Muscle of back (tissue), 13 donors: ENCODE results near the gene GTPBP3. TPM values are rescaled to one million over a fixed set of nuclear protein-coding genes. Genes with fewer than 3 reads are reported as not detected.
A peak's percentile ranks its signal among the peaks of the same experiment; 100 is the strongest.
"Not testable (repeated sequence)": the region's sequence is repeated elsewhere in the genome, so short reads cannot be mapped to it uniquely, and the experiment has no call there.

Experiments used
- DNase-seq, 3 donors: peaks; one replicate each; pipeline versions ENCODE4 v3.0.0 to v3.0.0-alpha.2; 2013
- long read RNA-seq, 9 donors: transcript quantifications; one replicate each; lab custom pipeline, GENCODE V29; 2026
- polyA plus RNA-seq, 10 donors: library from polyadenylated mRNA; unstranded; fragments of 120-200 nt; gene quantifications; one replicate each; pipeline ENCODE4 v1.2.1, GENCODE V29; 2013; ENCODE audit not compliant: insufficient read length in 10 of 10

GTPBP3 gene
- 10 to 100 TPM in 7 of 10 donors, 1 to 10 TPM in 3; 8.4 to 19.4 (median 11.5) TPM for polyA plus RNA-seq
- long read RNA-seq, donor 1, partial matches to known transcripts: 0 of 3 reads
- long read RNA-seq, donor 1, other reads (novel, unspliced or antisense): 0 of 3 reads
- long read RNA-seq, donor 2, partial matches to known transcripts: 0 of 1 reads
- long read RNA-seq, donor 2, other reads (novel, unspliced or antisense): 0 of 1 reads
- long read RNA-seq, donor 3: 0 reads
- long read RNA-seq, donor 4: 0 reads
- long read RNA-seq, donor 5, partial matches to known transcripts: 0 of 2 reads
- long read RNA-seq, donor 5, other reads (novel, unspliced or antisense): 0 of 2 reads
- long read RNA-seq, donor 6, partial matches to known transcripts: 0 of 4 reads
- long read RNA-seq, donor 6, other reads (novel, unspliced or antisense): 0 of 4 reads
- long read RNA-seq, donor 7, partial matches to known transcripts: 0 of 6 reads
- long read RNA-seq, donor 7, other reads (novel, unspliced or antisense): 0 of 6 reads
- long read RNA-seq, donor 8, partial matches to known transcripts: 0 of 1 reads
- long read RNA-seq, donor 8, other reads (novel, unspliced or antisense): 0 of 1 reads
- long read RNA-seq, donor 9: 0 reads

GRCh38 chr19:17336872-17337674, at the start of gene GTPBP3:
GTPBP3 (plus strand) TSS chr19:17337553; CDS start chr19:17337612, 59 bp downstream.
- peak; percentile 98 to 99 (median 99) for DNase-seq

- DNase-seq: peak in 2 of 3 donors; percentile 48 to 53
Observed at GRCh38 chr19:17289489-17289888, 47.9 kb upstream of the GTPBP3 start.

DNA sequence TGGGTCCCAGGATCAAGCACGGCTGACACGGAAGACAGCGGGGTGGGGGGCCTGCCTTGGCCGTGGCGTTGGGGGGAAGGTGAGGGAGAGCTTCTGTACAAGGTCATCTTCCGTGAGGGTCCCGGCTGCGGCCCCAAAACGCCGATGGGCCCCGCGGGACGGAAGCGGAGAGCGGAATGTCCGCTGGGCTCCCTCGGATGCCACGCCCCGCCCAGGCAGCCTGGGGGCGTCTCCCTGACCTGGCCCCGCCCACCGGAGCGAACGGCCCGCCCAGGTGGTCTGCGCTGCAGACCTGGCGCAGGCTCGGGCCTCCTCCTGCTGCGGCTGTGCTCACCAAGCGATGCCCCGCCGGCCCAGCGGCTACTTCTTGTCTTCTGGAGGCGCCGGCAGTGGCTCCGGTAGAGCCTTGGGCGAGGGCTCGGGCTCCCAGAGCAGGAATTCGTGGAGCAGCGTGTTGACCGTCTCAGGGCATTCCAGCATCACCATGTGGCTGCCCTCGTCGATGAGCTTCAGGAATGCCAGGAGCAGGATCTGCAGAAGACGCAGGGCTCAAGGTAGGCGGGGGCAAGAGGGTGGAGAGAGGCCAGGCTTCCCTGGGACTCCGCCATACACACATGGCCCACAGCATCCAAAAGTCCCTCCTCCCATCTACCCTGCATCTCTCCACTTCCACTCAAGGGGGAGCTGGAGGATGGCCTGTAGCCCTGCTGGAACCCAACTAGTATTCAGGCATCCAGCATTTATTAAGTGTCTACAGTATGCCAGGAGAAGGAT, 44.9 kb upstream of the GTPBP3 start:
- peak; percentile 77 to 90 (median 81) for DNase-seq

DNA sequence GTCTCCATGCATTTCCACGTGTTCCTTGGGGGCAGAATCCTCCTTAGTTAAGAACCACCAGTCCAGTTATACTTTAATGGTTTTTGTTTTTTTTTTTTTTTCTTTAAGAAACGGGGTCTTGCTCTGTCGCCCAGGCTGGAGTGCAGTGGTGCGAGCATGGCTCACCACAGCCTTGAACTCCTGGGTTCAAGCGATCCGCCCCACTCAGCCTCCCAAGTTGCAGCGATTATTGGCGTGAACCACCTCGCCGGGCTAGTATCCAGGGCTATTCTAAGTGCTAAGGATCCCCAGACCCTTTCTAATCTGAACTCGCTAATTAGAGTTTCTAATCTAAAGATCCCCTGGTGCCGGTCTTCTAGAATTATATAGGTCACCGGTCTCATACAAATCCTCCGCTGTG, 43.7 kb upstream of the GTPBP3 start:
- DNase-seq: no peak

- DNase-seq: no peak
Observed at GRCh38 chr19:17294051-17294891, 43.1 kb upstream of the GTPBP3 start.

DNA sequence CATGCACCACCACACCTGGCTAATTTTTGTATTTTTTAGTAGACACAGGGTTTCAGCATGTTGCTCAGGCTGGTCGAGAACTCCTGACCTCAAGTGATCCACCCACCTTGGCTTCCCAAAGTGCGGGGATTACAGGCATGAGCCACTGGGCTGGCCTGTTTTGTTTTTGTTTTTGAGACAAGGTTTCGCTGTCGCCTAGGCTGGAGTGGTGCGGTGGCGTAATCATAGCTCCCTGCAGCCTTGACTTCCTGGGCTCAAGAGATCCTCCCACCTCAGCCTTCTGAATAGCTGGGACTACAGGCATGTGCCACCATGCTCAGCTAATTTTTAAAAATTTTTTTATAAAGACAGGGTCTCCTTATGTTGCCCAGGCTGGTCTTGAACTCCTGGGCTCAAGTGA, 41.8 kb upstream of the GTPBP3 start:
- DNase-seq: not testable (repeated sequence)

DNA sequence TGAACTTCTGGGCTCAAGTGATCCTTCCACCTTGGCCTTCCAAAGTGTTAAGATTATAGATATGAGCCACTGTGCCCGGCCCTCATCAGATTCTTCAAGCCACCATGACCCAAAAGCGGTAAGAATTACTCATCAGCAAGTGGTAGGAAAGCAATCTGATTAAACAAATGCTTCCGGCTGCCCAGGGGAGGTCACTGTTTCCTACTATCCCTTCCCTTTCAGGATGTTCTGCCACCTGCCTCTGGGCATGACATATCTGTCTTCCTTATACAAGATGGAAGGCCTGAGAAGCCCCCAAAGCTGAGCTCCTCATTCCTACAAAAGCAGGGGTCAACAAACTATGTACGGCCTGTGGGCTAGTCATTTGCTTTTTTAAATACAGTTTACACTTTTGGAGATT, 41.1 kb upstream of the GTPBP3 start:
- no peak for DNase-seq

- no peak for DNase-seq
Observed at GRCh38 chr19:17296976-17297375, 40.4 kb upstream of the GTPBP3 start.

DNA sequence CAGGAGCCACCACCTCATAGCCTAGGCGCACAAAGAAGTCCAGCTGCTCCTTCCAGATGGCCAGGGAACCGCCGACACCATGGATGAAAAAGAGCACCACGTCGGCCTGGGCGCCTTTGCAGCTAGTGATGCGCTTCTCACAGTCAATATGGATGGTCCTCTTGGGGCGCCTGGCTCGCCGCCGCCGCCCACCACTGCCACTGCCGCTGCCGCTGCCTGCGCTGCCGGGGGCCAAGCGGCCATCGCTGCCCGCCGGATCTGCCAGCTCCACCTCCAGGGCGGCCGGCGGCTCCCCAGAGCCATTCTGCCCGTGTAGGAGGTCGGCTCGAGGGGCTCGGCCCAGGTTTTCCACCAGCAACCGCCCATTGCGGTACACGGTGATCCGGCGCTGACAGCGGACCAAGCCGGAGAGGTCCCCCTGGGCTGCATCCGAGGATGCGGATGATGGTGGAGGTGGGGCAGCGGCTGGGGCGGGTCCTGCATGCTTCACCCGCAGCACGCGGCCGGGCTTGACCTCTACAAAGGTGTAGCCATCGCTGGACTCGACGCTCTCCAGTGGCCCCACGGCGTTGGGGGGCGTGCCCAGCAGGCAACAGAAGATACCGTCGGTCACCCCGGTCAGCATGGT, 36.2 kb upstream of the GTPBP3 start:
- no peak for DNase-seq

GRCh38 chr19:17302391-17303166, 34.8 kb upstream of the GTPBP3 start:
- DNase-seq: peak in 1 of 3 donors; percentile 34

- peak; percentile 93 to 98 (median 96) for DNase-seq
Observed at GRCh38 chr19:17303167-17303939, 34.0 kb upstream of the GTPBP3 start, which contains the start of gene ABHD8. ABHD8 (minus strand) TSS chr19:17303425; CDS start chr19:17301616, 1,809 bp downstream.

DNA sequence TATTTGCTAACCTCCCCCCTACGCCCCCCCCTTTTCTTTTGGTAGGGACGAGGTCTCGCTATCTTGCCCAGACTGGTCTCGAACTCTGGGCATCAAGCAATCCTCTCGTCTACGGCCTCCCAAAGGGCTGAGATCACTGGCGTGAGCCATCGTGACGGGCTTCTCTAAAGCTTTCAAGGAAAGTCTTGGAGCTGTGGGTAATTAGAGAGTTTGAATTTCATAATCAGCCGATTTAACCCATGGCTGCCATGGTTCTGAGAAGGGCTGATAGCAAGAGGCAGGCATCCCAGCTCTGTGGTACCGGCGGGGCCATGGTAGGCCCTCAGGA, 33.4 kb upstream of the GTPBP3 start:
- no peak for DNase-seq

- no peak for DNase-seq
Observed at GRCh38 chr19:17304386-17305215, 32.8 kb upstream of the GTPBP3 start.

DNA sequence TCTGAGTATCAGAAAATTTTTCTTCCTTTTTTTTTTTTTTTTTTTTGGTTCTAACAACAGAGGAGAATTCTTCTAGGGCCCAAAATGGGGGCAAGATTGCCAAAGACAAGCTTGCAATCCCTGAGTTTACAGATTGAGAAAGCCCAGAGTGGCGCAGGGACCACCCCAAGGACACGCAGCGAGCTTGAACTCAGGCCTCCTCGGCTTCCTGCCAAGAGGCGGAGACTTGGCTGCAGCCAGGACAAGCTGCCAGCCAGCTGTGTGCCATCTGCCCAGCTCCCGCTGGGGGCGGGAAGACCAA, 32.2 kb upstream of the GTPBP3 start:
- no peak for DNase-seq

GRCh38 chr19:17305517-17306284, 31.7 kb upstream of the GTPBP3 start, which contains the start of gene MRPL34:
MRPL34 (plus strand) TSS chr19:17305872; CDS start chr19:17305893, 21 bp downstream.
- DNase-seq: peak; percentile 94 to 97 (median 97)

DNA sequence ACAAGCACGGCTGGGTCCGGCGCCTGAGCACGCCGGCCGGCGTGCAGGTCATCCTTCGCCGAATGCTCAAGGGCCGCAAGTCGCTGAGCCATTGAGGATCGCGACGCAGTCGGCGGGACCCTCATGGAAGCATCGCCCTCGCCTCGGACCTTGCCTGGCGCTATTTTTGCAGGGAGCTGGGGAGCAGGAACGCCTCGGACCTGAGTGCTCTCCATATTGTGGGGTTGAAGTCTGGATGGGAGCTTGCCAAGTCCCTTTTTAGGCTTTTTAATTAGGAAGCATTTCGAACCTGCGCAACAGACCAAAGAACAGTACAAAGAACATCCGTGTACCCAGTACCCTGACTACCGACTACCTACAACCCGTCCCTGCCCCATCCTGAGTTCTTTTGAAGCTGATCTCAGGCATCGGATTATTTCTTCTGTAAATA, 31.1 kb upstream of the GTPBP3 start:
- DNase-seq: no peak

GRCh38 chr19:17307876-17308377, 29.4 kb upstream of the GTPBP3 start:
- DNase-seq: no peak
